Activated T-cell treated with anti-CD3 and anti-CD28 coated beads, Interleukin-2, amount 50 U/mL, for 48 hours (primary cell): ENCODE measurements around the gene SF3B3.

Experiments
- DNase-seq, 2 experiments: peaks; one replicate each; pipeline ENCODE4 v3.0.0-alpha.2; 2020

The SF3B3 gene

DNA sequence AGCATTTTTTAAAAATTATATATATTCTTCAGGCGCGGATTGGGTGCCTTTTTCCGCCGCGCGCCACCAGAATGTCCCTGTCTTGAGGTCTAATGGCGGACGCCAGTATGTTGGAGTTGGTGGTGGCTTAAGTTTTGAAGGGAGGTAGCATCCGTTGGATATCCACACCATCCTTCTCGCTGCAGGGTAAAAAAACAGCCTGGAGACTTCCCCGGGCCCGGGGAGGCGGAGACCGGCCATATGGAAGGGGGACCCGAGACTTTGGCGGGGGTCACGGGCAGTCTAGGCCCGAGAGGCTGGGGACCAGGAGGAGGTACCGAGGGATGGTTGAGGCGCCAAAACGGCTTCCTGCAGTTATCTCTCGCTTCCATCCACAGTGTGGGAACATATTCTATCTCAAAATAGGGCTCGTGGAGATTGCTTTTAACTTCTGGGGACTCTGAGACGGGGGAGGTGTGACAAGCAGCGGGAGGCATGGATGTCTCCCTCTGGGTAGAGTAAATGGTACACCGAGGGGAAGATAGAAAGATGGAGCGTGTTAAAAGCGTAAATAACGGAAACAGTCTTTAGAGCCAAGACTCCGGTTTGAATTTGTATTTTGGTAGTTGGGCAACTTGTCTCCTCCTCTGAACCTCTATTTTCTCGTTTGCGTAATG lies at the start of gene SF3B3:
Gene SF3B3 (plus strand): TSS at position 74 of the 656 bp plus-strand sequence. CDS start 2,841 bp downstream, outside the sequence.
- peak; percentile 85 for DNase-seq

DNA sequence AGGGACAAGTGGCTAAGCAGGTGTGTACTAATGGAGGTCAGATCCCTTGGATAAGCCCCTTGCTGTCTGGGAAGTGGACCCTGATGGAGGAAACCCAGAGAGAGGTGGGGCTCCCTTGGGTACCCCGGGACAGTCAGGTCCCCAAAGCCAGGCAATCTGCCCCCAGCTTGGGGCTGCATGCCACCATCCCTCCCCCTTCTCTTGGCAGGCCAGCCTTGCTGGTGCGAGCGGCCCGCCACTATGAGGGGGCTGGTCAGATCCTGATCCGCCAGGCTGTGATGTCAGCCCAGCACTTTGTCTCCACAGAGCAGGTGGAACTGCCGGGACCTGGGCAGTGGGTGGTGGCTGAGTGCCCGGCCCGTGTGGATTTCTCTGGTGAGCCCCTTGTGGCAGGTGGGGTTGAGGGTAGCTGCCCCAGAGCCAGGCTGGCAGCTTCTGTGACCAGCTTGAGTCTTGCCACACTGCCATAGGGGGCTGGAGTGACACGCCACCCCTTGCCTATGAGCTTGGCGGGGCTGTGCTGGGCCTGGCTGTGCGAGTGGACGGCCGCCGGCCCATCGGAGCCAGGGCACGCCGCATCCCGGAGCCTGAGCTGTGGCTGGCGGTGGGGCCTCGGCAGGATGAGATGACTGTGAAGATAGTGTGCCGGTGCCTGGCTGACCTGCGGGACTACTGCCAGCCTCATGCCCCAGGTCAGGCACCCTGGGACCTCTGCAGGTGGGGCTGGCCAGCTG lies 49.1 kb upstream of the SF3B3 start:
- DNase-seq: no peak

DNA sequence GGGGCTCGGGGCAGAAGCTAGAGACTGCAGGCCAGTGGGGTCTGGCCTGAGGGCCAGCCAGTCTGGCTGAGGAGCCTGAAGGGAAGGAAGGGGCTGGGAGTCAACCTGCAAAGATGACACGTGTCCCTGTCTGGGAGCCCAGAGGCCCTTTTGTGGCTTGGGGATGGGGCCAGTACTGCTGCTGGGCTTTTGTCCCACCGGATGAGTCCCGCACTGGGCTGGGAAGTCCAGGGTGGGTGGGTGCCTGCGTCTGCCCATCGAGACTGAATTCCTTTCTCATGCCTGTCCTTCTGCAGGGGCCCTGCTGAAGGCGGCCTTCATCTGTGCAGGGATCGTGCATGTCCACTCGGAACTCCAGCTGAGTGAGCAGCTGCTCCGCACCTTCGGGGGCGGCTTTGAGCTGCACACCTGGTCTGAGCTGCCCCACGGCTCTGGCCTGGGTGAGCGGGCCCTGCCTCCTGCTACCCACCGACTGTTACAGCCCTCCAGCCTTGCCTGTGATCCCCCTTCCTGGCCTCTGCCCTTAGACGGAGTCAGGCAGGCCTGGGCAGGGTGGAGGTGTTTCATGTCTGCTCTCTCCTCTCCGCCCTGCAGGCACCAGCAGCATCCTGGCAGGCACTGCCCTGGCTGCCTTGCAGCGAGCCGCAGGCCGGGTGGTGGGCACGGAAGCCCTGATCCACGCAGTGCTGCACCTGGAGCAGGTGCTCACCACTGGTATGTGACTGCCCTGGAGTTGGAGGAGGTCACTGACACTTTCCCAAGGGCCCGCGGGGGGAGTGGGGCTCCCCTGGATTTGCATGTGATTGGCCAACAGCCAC lies 48.4 kb upstream of the SF3B3 start:
- no peak for DNase-seq

DNA sequence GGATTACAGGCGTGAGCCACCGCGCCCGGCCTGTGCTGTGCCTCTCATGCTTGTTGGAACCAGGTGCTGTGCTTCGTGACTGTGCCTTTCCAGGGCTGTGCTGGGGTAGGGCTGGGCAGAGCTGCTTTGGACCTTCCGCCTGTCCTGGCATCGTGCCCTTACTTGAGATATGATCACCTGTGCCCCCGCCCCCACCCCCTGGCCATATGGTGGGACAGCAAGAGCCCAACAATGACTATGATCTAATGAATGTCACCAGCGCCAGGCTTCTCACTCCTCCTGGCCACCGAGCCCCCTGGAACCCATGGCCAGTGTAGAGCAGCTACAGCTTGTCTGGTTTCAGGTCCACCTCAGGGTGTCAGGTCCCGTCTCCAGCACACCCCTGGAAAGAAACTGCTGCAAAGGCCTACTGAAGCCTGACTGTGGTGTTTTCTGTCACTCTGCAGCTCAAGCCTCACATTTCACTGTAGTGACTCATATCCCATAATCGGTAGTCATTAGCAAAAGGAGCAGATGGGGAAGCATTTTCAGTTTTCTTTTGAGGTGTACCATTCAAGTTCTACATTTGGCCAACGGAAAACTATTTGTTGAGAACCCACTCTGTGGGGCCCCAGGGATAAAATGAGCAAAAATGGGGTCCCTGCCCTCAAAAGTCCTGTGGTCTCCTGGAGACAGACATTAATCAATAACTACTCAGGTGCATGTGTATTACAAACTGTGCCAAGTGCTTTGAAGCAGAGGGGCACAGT lies 47.2 kb upstream of the SF3B3 start:
- peak; percentile 68 to 75 for DNase-seq

DNA sequence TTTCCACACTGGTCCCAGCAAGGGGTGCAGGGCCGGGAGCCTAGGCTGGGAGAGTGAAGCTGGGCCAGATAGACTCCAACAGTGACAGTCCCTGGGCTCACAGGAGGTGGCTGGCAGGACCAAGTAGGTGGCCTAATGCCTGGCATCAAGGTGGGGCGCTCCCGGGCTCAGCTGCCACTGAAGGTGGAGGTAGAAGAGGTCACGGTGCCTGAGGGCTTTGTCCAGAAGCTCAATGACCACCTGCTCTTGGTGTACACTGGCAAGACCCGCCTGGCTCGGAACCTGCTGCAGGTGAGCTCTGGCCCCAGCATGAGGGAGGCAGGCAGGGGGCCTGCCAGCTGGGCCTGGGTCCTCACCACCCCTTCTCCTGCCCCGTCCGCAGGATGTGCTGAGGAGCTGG lies 45.4 kb upstream of the SF3B3 start:
- no peak for DNase-seq

DNA sequence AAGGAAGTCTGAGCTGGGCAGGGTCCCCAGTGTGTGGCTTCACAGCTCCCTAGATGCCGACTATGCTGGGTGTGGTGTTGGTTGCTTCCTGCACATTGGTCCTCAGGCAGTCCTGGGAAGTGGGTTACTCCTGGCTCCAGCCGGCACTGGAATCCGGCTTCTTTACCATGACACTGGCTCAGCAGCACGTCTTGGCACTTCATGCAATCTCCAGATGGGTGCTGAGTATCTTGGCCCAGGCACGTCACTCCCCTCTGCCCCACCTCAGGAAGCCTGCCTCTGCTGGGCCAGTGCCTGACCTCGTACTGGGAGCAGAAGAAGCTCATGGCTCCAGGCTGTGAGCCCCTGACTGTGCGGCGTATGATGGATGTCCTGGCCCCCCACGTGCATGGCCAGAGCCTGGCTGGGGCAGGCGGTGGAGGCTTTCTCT lies 44.7 kb upstream of the SF3B3 start:
- DNase-seq: no peak

DNA sequence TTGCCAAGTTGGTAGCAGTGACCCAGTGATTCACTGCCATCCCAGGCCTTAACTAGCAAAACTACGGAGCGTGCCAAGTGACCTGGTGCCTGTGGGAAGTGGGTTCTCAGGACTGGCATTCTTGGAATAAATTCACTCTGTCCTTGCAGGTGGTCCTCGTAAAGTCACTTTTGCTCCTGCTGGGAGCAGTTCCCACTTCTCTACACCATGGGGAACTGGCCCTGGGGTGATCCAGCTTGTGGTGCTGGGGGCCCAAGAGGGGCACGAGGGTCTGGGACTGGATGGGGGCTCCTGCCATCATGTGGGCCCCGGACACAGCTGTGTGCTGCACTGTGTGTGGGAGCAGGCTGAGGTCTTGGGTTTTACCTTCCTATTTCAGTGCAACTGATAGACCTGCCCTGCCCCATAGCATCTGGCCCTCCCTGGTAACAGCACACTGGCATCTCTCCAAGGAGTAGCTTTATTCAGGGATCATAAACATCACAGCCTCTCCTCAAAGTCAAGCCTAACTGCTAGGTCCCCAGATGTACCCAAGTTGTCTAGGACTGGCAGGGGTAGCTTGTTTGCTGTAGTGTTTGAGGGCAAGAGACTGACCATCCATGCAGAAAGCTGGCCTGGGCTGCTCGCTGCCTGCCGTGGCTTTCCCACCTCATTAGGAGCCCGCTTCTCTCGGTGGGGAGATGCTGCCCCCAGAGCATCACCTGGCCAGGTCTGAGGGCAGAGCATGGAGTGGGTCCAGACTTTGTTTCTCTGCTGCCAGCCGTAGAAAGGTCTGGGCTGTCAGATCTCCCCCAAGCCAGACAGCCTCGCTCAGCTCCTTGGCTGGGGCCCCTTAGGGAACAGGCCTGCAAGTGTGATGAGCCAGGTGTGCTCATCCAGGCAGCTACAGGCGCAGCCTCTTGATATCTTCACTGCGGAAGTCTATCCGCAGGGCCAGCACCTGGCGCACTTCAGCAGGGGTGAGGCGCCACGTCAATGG lies 43.2 kb upstream of the SF3B3 start:
- no peak for DNase-seq

DNA sequence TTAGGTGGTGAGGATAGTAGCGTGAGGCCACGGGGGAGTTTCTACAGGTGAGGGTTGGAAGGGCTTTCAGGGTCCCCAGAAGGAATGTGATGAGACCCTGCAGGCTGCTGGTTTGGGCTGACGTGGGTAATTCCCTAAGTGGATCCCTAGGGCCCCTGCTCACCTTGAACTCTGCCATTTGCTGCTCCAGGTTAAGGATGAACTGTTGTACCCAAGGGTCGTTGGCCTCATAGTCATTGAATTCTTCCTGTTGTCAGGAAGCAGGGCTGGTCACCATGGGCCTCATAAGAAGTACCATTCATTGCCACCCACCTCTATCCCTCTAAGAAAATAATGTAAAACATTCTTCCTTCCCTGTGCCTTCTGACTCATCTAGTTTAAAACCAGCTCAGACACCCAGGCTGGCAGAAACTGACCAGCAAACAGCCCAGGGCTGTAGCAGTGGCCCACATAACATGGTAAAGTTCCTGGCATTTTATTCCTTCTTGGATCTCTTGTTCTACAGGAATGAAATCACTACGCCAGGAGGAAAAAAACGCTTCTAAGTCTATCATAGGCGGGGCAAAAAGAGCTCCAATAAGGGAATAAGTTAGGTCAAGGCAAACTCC lies 41.6 kb upstream of the SF3B3 start:
- DNase-seq: no peak

DNA sequence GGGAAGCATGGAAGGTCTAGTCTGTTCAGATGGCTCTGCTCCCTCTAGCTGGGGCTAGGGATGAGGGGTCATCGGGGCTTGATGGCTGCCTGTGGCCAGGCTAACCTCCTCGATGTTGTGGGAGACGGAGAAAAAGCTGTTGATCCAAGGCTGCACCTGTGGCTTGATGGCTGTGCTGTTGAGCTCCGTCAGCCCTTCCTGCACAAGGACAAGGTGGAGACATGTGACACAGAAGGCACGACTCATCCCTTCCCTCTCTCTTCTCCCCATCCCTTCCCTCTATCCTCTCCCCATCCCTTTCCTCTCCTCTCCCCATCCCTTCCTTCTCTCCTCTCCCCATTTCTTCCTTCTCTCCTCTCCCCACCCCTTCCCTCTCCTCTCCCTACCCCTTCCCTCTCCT lies 41.0 kb upstream of the SF3B3 start:
- DNase-seq: no peak

DNA sequence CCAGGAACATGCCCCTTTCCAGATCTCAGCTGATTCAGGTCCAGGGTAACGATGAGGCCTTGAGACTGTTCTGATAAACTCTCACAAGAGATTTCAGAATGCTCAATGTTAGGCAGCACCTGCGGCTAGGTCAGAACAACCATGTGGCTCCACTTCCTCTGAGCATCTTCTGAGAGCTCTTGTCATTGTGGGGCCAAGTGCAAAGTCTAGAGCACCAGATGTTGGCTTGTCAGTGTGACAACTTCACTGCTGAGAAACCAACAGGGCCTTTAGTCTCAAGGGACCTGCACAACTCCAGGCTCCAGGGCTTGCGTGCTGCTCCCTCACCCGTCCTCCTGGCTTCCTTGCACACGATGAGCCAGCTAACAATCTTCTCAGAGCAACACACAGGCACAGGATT lies 40.2 kb upstream of the SF3B3 start:
- DNase-seq: no peak

DNA sequence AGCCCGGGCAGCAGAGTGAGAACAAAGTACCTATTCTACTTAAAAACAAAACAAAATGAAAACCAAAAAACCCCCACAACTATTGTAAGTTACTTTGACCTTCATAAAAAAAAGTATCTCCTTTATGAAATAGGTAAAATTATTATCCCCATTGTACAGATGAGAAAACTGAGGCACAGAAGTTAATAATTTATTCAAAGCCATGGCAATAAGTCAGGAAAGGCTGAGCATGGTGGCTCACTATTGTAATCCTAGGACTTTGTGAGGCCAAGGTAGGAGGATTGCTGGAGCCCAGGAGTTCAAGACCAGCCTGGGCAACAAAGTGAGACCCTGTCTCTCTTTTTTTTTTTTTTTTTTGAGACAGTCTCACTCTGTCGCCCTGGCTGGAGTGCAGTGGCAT lies 38.7 kb upstream of the SF3B3 start:
- DNase-seq: no peak

DNA sequence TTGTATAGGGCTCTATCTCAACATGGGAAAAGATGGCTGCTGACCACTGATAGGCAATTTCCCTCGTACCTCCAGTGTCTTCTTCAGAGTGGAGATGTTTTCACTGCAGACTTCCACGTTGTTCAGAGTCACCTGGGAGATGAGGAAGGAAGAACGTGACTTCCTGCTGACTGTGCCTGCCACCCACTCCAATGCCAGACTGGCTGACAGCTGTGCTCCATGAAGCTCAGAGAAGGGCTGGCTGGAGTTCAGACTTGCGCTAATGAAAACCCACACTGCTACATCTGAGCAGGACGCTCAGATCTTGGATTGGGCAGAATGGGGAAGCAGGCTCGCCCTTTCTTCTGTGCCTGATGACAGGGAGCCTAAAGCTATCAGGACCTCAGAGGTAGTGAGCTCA lies 33.4 kb upstream of the SF3B3 start:
- DNase-seq: no peak

DNA sequence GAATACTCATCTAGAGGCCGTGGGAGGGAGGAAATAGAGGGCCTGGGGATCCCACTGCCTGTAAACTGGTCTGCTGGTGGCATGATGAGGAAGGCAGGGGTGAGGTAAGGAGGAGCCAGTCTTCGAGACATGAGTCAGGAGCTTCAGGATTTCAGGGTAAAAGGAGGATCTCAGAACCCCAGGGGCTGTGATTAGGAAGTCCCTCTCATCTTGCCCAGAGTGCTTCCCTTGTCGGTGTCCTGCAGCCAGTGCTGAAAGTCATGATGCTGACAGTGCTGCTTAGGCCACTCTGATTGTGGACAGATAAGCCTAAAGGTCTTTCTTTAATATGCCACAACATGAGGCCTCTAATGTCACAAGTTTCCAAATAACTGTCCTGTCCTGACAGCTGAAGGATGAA lies 29.8 kb upstream of the SF3B3 start:
- DNase-seq: no peak

DNA sequence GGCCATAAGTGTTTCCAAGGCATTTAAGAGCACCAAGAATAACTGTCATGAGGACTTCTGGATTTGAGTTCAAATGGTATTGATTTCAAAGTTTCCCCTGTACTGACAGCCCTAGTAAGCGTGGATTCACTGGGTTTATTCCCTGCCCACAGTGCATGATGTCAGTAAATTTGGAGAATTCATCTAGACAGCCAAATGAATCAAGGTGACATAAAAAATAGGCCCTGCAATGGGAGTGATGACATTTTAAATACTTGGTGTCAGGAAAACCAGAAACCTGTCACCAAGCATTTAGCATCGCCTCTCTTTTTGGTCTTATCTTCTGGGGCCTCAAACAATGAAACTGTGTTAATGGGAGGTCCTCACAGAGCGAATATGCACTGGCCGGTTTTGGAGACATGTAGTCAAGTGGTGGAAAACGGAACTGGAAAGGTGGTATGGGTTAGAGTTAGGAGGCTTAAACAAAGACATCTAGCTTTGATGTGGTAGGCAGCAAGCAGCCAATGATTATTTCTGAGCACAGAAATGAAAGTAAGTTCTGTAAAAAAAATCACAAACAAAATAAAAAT lies 29.3 kb upstream of the SF3B3 start:
- DNase-seq: no peak

DNA sequence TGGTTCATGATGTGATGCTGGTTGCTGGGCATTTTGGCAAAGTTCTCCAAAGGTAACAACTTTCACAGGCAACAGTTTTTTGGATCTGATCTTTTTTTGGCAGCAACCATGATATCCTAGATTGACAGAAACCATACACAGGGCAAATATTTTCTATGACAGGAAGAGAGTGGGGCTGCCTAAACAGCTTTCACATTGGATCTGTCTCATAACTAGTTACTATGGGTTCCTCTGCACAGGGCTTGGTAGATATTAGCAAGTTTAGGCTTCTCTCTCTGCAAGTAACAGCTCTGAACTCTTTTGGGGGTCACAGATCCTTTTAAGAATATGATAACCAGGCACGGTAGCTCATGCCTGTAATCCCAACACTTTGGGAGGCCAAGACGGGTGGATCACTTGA lies 28.8 kb upstream of the SF3B3 start:
- DNase-seq: no peak

DNA sequence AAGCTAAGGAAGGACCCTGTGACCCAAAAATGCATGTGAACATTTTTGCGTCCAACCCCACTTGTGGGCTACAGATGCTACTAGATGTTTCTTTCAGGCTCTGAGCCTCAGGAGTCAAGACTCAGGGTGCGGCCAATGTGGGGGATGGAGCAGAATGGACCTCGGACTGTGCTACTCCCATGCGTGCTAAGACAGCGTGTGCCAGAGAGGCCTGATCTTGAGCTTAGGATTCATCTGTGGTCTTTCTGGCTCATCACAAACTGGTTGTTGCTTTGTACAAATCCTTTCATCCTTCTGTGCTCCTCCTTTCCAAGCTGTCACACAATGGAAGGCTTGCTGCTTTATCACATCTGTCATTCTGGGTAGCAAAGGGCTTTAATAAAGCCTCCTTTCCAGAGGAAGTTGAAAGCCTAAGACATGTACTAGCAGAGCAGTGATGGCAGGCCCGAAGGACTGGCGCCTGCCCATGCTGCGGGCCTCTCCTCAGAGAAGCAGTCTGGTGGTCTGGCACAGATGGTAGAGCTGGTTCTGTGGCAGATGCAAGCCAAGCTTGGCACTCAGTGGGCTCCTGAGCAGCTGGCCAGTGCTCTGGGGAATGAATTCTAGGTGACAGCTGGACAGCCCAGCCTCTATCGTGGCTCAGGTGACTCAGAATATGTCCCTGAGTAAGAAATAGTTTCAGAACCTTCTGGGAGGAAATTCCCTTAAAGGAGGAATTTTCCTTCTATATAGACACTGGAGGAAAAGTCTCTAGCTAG lies 28.0 kb upstream of the SF3B3 start:
- DNase-seq: no peak

DNA sequence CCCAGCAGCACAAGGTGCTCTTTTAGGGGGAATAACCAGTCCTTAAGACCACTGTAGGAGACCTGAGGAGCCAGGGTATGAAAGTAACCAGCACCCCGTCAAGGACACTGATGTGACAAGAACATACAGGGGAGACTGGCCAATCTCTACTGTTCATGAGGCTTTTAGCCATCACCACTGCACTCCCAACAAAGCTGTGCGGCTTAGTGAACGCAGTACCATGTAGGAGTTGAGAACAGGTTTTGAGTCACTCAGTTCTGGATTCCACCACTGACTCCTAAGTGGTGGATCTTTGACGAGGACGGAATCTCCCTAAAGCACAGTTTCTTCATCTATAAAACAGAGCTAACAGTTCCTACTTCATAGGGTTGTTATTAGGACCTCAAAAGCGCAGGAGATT lies 27.1 kb upstream of the SF3B3 start:
- no peak for DNase-seq

DNA sequence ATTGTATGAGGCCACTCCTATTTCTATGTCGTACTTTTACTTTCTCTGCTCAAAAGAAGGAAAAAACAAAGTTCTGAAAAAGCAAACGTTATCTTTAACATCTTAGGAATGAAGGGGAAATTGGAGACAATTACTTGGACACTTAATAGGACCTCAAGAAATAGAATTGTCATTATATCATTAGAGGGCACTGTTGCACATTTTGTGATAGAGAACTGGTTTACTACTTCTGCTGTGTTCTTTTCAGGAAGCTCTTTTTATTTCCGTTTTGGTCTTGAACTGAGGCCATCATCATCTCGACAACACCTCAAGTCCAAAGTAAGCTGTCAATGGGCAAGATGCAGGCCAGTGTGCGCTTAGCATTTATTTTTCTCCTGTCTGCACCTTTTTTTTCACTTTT lies 14.9 kb upstream of the SF3B3 start:
- no peak for DNase-seq

DNA sequence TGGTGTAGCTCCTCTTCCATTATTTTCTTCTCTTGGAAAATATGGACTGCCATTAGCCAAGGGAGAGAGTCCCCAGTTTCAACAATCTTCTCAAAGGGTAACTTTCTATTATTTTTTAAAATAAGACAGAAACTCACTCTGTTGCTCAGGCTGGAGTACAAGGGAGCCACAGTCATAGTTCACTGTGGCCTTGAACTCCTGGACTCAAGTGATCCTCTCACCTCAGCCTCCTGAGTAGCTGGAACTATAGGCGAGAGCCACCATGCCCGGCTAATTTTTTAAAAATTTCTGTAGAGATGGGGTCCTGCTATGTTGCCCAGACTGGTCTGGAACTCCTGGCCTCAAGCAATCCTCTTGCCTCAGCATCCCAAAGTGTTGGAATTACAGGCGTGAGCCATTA lies 13.4 kb upstream of the SF3B3 start:
- no peak for DNase-seq

DNA sequence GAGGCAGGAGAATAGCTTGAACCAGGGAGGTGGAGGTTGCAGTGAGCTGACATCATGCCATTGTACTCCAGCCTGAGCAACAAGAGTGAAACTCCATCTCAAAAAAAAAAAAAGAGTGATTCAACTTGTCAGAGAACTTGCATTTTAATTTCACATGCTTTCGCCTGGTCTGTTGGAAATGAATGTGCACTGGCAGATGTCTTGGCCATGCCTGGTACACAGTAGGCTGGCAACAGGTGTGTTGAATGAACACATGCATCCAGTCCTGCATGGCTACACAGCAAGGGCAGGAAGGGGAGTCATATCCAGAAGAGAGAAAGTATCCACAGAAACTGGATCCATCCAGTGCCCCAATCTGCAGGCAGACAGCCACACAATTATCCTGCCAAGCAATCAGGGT lies 11.8 kb upstream of the SF3B3 start:
- no peak for DNase-seq
